Brain microvascular endothelial cell (primary cell): ENCODE data around the gene AGO4.
"Not testable (repeated sequence)": the region's sequence is repeated elsewhere in the genome, so short reads cannot be mapped to it uniquely, and the experiment has no call there.

ENCODE experiments used
- DNase-seq: peaks from one replicate; pipeline ENCODE4 v3.0.0-alpha.2; 2020
- H3K27ac ChIP-seq: fragments of 250-450 bp; sonication (Bioruptor Pico); 2 replicates; pipeline ENCODE4 v1.5.1; 2020; ENCODE audit warnings: mild to moderate bottlenecking, moderate library complexity
- H3K27me3 ChIP-seq: fragments of 250-450 bp; sonication (Bioruptor Pico); replicated peaks from 2 replicates; pipeline ENCODE4 v1.5.1; 2020; ENCODE audit warnings: mild to moderate bottlenecking
- H3K36me3 ChIP-seq: fragments of 250-450 bp; sonication (Bioruptor Pico); replicated peaks from 2 replicates; pipeline ENCODE4 v1.5.1; 2020; ENCODE audit warnings: mild to moderate bottlenecking
- H3K4me3 ChIP-seq: 2 replicates; pipeline ENCODE4 v1.5.1; 2011; ENCODE audit warnings: low read depth, mild to moderate bottlenecking, control low read depth, low read length, moderate library complexity
- CTCF ChIP-seq: IDR thresholded peaks from 2 replicates; pipeline ENCODE4 v1.5.1; 2011; ENCODE audit warnings: low read depth, mild to moderate bottlenecking, moderate library complexity, low read length, control low read depth, inconsistent platforms; ENCODE audit errors: missing control alignments
- in situ Hi-C: cut with HindIII; loops from 2 replicates; pipeline ENCODE4 v1.10.0; 2017; ENCODE audit warnings: low sequenced_read_pairs, low pct_ligation_motif_present

The AGO4 gene

DNA sequence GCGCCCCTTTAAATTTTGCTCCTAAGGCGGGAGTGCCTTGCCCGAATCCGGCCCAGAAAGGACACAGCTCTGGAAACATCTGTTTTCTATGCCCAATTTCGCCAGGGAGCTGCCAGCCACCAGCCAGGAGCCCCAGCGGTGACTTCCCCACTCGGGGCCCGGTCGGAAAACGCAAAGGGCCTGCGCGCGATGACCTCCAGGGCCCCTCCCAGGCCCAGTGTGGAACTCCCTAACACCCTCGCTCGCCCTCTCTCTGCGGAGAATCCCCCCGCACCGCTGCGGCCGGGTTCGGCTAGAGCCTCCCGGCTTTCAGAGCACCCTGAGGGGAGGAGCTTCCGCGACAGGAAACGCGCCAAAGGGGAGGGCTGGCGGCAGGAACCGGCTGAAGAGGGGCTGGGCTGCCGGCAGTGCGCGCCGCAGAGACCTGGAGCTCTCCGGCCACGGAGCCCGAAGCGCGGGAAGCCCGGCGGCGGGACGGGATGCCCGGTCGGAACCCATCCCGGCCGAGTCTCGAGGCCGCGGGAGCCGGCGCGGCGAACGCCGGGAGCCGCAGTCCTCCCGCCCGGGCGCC is 38.5 kb upstream of the AGO4 start:
- Histone ChIP-seq H3K36me3 (no peaks in the 10 kb centered on the region), H3K4me3 (peak overlapping the region; percentile 83), H3K27ac (peak overlapping the region; percentile 64), H3K27me3 (no peaks in the 10 kb centered on the region)
- DNase-seq = peak; percentile 77
- peak; percentile 40 for TF ChIP-seq CTCF
- in situ Hi-C loops = no loop called here

- H3K27ac ChIP-seq = no peak overlapping the region
- in situ Hi-C loops = no loop called here
- no peak overlapping the region for H3K4me3 ChIP-seq
- no peak for DNase-seq
- no peak for TF ChIP-seq CTCF
- H3K27me3 ChIP-seq = no peaks in the 10 kb centered on the region
- H3K36me3 ChIP-seq = no peaks in the 10 kb centered on the region
Observed at GRCh38 chr1:35773711-35774110, 34.1 kb upstream of the AGO4 start.

DNA sequence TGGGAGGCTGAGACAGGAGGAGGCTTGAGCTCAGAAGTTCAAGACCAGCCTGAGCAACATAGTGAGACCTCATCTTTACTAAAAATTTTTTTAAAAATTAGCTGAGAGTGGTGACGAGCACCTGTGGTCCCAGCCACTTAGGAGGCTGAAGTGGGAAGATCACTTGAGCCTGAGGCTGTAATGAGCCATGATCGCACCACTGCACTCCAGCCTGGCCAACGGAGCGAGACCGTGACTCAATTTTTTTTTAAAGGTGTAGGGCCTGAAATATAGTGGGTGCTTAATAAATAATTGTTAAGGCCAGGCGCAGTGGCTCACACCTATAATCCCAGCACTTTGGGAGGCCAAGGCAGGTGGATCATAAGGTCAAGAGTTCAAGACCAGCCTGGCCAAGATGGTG is 31.6 kb upstream of the AGO4 start:
- H3K27ac ChIP-seq, H3K4me3 ChIP-seq, in situ Hi-C loops, H3K27me3 ChIP-seq, H3K36me3 ChIP-seq, DNase-seq: not testable (repeated sequence)

DNA sequence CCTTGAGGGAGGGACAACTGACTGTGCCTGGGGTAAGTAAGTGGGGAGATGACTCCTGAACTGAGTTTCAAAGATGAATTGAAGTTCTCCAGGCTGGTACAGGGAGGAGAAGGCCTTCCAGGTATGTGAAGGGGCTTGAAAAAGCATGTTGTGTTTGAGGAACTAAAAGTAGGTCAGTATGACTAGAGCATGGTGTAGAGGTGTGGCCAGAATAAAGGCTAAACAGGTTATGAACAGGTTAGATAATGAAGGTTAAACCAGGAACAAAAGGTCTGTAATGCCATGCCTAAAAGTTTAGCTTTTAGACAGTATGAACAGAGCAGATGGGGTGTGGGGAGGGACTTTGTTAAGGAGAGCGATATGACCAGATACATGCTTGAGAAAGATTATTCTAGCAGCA is 30.7 kb upstream of the AGO4 start:
- no peak overlapping the region for H3K4me3 ChIP-seq
- H3K27me3 ChIP-seq = no peaks in the 10 kb centered on the region
- DNase-seq = no peak
- no peak for TF ChIP-seq CTCF
- in situ Hi-C loops = no loop called here
- H3K27ac ChIP-seq = no peak overlapping the region
- H3K36me3 ChIP-seq = no peaks in the 10 kb centered on the region

GRCh38 chr1:35783055-35783583 is 24.7 kb upstream of the AGO4 start:
- TF ChIP-seq CTCF = no peak
- no peak overlapping the region for H3K4me3 ChIP-seq
- no peak overlapping the region for H3K27ac ChIP-seq
- in situ Hi-C loops = no loop called here
- no peak for DNase-seq
- H3K27me3 ChIP-seq = no peaks in the 10 kb centered on the region
- H3K36me3 ChIP-seq = no peaks in the 10 kb centered on the region

DNA sequence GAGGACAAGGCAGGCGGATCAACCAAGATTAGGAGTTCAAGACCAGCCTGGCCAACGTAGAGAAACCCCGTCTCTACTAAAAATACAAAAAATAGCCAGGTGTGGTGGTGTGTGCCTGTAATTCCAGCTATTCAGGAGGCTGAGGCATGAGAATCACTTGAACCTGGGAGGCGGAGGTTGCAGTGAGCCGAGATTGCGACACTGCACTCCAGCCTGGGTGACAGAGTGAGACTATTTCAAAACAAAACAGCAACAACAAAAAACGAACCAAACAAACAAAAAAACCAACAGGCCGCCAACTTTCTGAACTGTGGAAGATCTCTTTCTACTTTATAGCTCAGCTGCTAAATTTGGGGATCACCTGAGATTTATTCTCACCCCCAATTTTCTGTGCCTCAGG is 23.5 kb upstream of the AGO4 start:
- H3K27me3 ChIP-seq, H3K4me3 ChIP-seq, H3K36me3 ChIP-seq, DNase-seq, in situ Hi-C loops, H3K27ac ChIP-seq: not testable (repeated sequence)

DNA sequence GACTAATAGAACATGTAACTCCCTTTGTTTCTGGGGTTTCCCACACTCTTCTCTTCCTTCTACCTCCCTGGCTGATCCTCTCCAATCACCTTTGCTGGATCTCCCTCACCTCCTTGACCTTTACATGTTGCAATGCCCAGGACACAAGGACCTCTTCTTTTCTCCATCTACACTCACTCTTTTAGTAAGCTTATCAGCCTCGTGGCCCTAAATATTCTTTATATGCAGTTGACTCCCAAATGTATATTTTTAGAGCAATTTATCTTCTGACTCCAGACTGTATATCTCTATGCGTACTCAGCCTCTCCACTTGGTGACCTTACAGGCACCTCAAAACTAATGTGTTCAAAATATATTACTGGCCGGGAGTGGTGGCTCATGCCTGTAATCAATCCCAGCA is 19.7 kb upstream of the AGO4 start:
- no peak overlapping the region for H3K4me3 ChIP-seq
- in situ Hi-C loops = no loop called here
- DNase-seq = no peak
- H3K27ac ChIP-seq = no peak overlapping the region
- TF ChIP-seq CTCF = no peak
- no peaks in the 10 kb centered on the region for H3K36me3 ChIP-seq
- H3K27me3 ChIP-seq = no peaks in the 10 kb centered on the region
